HTERT RPE-1 (cell line): Measurements from ENCODE around the gene LRRC56.

Source experiments
- in situ Hi-C: fragments of 300-500 bp; cut with MboI; formaldehyde crosslinking; loops from 4 replicates; pipeline ENCODE4 v1.14.3; 2020; ENCODE audit warnings: low sequenced_read_pairs

Gene LRRC56

DNA sequence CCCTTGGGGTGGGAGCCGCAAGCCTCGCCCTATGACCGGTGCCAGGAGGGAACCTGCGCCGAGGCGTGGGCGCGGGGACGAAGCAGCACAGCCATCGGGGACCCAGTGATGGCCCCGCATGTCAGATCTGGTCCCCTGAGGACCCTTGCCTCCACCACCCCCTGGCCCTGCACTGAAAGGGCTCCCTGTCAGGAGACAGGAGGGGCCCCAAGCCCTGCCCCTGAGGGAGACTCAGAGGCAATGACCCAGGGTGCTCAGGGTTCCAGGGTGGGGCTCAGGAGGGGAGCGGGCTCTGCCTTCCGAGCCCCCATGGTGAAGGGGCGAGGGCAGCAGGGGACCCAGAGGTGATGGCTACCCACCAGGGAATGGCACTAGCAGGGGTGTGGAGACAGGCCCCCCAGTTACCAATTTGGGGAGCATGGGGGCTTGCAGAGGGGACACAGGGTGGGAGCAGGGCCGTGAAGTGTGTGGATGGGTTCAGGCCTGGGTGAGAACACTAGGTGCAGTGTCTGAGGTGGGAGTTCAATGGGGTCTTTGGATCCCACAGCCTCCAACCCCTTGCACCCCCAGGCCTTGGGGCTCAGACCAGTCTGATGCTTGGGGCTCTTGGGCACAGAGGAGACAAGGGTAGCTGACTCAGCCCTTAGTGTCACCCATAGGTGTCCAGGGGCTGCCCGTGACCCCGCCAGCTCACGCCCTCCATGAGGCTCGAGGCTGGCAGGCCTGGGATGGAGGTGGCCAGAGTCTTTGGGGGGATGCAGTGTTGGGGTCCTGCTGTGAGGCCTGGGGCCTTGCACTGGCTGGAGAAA, 499 bp downstream of the LRRC56 start:
- in situ Hi-C loops, result no loop called here

DNA sequence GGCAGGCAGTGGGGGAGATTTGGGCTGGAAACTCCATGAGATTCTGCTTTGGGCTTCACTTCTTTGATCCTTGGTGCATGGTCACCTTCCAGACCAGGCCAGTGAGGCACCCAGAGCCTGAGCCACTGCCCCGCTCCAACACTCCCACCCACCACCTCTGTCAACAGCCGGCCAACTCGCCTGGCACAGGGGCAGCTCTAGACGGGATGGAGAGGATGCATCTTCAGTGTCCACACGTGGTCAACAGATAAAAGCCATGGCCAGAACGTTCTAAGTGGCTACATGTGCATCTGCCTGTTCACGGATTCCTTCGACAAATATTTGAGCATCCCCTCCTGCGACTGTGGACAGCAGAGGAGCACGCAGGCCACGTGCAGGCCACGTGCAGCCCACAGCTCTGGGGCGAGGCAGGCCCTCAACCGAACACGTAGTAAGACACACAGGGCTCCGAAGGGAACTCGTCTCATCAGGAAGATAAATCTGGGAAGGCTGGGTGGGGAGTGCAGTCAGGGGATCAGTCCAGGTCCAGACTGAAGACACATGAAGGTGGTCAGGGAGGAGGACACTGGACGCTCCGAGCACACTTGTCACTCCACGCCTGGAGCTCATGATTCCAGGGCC, 1.2 kb downstream of the LRRC56 start:
- in situ Hi-C loops, result no loop called here

GRCh38 chr11:539971-540481, 2.7 kb downstream of the LRRC56 start:
- in situ Hi-C loops, result no loop called here

GRCh38 chr11:540583-541432, 3.5 kb downstream of the LRRC56 start:
- in situ Hi-C loops, result no loop called here

DNA sequence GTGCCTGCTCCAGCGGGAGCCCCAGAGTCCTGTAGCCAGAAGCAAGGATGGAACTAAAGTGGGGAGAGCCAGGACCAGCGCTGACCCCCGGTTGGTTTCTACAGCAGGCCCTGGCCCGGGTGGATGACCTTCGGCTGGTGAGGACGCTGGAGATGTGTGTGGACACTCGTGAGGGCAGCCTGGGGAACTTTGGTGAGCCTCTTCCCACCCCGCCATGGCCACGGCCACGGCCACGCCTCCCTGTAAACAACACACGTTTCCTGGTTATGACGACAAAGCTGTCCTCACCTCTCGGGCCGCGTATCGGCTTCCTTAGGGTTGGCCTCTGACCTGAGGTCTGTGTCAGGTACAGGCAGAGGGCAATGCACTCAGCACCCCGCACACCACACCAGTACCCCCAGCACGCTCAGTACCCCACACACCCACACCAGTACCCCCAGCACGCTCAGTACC, 4.1 kb downstream of the LRRC56 start:
- in situ Hi-C loops, result no loop called here

GRCh38 chr11:544817-545166, 7.5 kb downstream of the LRRC56 start:
- in situ Hi-C loops, result no loop called here

DNA sequence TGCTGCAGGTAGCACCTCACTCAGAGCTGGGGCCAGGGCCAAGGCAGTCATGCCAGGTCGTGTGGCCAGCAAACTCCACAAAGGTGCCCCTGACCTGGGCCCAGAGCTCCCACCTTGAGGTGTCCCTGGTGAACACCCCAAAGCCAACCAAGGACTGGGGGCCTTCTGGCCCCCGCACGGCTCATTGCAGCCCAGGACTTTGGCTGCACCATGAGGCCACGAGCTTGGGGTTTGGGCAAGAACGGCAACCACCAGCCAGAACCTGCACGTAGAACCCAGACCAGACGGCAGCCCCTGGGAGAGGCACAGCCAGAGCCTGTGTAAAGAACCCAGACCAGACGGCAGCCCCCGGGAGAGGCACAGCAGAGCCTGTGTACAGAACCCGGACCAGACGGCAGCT, 7.8 kb downstream of the LRRC56 start:
- in situ Hi-C loops, result no loop called here

GRCh38 chr11:548700-549603, 11.6 kb downstream of the LRRC56 start:
- in situ Hi-C loops, result no loop called here

DNA sequence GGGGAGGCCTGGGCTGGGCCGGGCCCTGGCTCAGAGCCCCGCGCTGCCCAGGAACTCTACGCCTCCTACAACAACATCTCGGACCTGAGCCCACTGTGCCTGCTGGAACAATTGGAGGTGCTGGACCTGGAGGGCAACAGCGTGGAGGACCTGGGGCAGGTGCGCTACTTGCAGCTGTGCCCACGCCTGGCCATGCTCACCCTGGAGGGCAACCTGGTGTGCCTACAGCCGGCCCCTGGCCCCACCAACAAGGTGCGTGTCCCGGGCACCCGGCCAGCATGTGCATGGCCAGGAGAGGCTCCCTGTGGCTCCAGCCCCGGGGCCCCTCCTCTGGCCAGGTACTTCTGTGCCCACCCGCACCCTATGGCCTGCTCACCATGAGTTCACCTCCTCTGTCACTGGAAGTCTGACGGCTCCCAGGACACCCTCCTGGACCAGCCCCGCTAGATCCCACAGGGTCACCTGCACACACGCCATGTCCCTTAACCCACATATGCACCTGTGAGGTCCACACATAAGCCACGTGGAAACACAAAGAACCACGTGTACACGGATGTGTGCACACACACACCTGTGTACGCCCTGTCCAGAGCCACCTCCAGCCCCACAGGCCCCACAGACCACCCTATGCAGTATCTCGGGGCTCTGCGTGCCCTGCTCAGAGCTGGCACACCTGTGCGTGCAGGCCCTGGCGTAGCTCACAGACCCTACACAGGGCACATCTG, 12.9 kb downstream of the LRRC56 start:
- in situ Hi-C loops, result no loop called here

DNA sequence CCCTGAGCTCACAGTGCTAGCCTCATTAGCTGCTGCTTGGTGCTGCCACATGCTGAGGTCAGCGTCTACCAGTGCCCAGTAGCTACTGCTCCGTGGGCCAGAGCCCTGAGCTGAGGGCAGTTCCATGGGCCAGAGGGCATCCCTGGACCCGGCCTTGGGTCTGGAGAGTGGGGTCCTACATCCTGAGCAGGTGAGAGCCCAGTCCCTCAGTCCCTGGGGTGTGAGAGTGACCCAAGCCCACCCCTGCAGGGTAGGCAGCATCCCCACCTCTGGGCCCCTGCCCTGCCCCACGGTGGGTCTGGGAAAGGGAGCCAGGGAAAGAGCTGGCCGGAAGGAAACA, 13.4 kb downstream of the LRRC56 start:
- in situ Hi-C loops, result no loop called here

DNA sequence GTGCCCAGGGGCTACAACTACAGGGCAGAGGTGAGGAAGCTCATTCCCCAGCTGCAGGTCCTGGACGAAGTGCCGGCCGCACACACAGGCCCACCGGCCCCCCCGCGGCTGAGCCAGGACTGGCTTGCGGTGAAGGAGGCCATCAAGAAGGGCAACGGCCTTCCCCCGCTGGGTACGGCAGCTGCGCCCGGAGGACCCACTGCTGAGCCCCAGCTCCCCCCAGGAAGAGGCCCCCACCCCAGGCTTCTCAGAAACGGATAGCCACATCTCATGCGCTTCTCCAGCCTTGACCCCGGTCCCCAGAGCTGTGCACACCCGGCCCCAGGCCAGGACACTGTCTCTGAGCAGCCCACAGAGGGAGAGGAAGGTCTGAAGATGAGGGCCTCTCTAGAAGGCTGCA, 13.8 kb downstream of the LRRC56 start:
- in situ Hi-C loops, result no loop called here

- in situ Hi-C loops, result no loop called here
Measured at GRCh38 chr11:551596-551995, 14.3 kb downstream of the LRRC56 start.

DNA sequence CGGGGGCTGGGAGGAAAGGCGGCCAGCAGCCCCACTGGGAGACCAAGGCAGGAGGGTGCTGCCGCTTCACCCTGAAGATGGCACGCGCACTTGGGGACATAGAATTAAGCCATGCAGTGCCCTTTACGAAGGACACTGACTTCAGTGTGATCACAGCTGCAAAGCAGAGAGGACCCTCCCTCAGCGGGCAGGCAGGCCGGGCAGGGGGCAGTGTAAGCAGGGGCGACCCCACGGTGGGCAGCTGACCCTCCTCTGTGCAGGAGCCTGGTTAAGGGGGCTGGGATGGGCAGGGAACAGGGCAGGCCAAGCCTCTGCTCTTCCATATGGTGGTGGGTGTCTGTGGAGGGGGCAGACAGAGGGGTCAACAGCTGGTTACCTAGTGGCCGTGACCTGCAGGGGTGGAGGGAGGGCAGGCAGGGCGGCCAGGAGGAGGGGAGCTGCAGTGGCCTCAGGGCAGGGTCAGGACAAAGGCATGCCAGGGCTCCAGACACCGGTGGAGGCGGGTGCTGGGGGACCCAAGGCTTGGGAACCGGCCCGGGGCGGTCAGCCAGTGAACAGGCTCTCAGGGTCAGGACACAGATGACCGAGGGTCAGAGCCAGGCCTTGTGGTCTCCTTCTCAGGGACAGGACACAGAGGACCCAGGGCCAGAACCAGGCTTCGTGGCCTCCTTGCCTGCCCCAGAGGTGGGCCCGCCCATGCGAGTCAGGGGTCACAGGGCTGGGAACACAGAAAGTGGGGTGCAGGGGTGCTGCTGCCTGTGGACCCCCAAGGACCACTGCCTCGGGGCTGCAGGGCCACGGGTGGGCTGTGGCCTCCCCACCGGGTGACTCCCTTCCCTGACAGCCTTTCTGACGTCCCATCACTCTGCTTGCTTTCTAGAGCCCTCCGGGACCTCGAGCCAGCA, 16.0 kb downstream of the LRRC56 start:
- in situ Hi-C loops, result no loop called here

DNA sequence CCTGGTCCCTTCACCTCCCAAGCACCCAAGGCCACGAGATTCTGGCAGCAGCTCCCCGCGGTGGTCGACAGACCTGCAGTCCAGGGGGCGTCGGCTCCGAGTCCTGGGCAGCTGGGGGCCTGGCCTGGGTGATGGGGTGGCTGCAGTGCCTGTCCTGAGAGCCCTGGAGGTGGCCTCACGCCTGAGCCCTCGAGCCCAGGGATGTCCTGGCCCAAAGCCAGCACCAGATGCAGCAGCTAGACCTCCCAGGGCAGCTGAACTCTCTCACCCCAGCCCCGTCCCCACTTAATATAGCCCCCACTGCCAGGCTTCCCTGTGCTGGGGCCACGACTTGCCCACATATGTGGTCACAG, 16.6 kb downstream of the LRRC56 start:
- in situ Hi-C loops, result no loop called here

- in situ Hi-C loops, result no loop called here
Measured at GRCh38 chr11:554428-555226, 17.3 kb downstream of the LRRC56 start.

DNA sequence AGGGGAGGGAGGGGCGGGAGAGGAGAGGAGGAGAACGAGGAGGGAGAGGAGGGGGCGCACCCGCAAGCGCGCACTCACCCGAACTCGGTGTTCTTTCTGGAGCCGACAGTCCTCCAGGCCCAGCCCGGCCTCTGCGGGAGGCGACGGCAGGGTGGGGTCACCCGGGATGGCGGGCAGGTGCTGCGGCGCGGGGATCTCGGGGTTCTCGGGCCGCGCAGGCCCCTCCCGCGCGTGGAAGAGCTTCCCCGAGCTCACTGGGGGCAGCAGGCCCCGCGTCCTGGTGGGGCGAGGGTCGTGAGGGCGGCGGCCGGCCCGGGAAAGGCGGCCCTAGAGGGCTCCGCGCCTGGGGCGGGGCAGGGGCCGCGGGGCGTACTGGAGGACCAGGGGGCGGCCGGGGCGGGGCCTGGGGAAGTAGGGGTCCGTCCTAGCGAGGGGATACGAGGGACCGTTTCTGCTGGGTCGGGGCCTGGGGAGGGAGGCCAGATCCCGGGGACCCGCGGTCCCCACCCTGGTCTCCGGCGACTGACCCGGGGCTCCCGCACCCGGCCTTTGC, 18.0 kb downstream of the LRRC56 start:
- in situ Hi-C loops, result no loop called here

GRCh38 chr11:555780-556661, 18.7 kb downstream of the LRRC56 start:
- in situ Hi-C loops, result no loop called here
